ENCODE measurements around the gene FLYWCH1.

The FLYWCH1 gene

DNA sequence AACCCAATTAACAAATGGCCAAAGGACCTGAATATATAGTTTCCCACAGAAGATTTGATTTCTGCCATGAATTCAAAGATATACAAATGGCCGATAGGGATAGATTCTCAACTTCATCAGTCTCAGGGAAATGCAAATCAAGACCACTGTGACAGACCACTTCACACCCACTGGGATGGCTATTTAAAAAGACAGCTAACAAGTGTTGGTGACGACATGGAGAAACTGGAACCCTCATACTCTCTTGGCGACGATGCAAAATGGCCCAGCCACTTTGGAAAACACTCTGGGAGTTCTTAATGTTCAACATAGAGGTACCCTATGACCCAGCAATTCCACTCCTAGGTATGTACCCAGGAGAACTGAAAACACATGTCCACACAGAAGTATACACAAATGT lies 34.9 kb downstream of the FLYWCH1 start:
- ChIA-PET POLR2A (no interaction called here), CTCF (no interaction called here)
- TF ChIP-seq FOXA1 (IDR thresholded peaks at IDR 0.05) = no peak
- no peak for TF ChIP-seq L3MBTL2 (conservative IDR thresholded peaks at IDR 0.05)
- TF ChIP-seq FOXK2 (IDR thresholded peaks at IDR 0.05) = no peak
- TF ChIP-seq, protein P1, sequence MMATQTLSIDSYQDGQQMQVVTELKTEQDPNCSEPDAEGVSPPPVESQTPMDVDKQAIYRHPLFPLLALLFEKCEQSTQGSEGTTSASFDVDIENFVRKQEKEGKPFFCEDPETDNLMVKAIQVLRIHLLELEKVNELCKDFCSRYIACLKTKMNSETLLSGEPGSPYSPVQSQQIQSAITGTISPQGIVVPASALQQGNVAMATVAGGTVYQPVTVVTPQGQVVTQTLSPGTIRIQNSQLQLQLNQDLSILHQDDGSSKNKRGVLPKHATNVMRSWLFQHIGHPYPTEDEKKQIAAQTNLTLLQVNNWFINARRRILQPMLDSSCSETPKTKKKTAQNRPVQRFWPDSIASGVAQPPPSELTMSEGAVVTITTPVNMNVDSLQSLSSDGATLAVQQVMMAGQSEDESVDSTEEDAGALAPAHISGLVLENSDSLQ (IDR thresholded peaks at IDR 0.05) = no peak
- no peak for TF ChIP-seq BHLHE40 (IDR thresholded peaks at IDR 0.05; ENCODE audit: borderline replicate concordance)
- TF ChIP-seq SP1 (IDR thresholded peaks at IDR 0.05) = no peak
- TF ChIP-seq HDGF (IDR thresholded peaks at IDR 0.05; ENCODE audit: borderline replicate concordance) = no peak
- no peak for TF ChIP-seq ELF4 (IDR thresholded peaks at IDR 0.05)
- TF ChIP-seq LEF1 (IDR thresholded peaks at IDR 0.05; ENCODE audit: borderline replicate concordance) = no peak
- no peak for TF ChIP-seq ZNF384 (IDR thresholded peaks at IDR 0.05)
- no peak for TF ChIP-seq NFRKB (IDR thresholded peaks at IDR 0.05)
- TF ChIP-seq TARDBP (IDR thresholded peaks at IDR 0.05) = no peak
- TF ChIP-seq ARNT (IDR thresholded peaks at IDR 0.05) = no peak
- no peak for DNase-seq (ENCODE audit: extremely low spot score)

DNA sequence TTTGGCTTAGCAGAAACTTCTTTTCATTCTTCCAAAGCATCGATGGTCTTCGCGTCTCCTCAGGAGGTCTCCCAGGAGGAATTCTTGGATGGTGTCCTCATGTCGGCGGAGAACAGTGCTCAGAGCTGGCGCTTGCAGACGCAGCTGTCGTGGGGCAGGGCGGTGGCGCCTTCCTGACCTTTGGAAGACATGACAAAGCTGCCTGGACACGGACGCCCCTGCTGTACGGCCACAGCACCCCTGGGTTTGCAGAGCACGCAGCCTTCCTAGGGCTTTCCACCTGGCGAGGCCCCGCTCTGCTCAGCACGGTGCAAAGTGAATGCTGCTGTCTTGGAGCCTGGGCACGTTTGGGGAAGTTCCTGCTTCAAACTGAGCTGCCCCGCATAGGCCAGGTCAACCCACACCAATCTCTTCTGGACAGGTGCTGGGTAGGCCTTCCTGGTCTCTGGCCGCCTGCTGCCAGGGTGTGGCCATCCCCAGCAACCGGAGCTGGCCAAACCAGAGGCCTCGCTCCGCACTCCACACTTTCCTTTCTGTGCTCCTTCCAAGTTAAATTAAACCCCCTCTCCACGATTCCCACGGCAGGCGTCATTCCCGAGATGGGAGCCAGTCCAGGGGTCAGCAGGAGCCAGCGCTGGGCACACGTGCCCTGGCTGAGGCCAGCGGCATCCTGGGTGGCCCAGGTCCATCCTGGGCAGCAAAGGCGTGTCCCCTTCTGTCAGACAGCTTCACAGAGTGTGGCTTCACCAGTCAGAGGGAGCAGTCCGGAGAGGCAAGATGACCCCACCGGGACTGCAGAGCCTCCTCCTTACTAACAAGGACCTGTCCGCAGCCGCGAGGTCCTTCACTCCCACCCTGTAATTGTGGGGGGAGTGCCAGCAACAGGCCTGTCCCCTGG lies 37.3 kb downstream of the FLYWCH1 start:
- CTCF ChIA-PET = no interaction called here
- TF ChIP-seq FOXK2 (IDR thresholded peaks at IDR 0.05) (no peak), FOXA1 (IDR thresholded peaks at IDR 0.05) (no peak), ARNT (IDR thresholded peaks at IDR 0.05) (no peak)
- no peak for DNase-seq (ENCODE audit: extremely low spot score)
- POLR2A ChIA-PET = no interaction called here

DNA sequence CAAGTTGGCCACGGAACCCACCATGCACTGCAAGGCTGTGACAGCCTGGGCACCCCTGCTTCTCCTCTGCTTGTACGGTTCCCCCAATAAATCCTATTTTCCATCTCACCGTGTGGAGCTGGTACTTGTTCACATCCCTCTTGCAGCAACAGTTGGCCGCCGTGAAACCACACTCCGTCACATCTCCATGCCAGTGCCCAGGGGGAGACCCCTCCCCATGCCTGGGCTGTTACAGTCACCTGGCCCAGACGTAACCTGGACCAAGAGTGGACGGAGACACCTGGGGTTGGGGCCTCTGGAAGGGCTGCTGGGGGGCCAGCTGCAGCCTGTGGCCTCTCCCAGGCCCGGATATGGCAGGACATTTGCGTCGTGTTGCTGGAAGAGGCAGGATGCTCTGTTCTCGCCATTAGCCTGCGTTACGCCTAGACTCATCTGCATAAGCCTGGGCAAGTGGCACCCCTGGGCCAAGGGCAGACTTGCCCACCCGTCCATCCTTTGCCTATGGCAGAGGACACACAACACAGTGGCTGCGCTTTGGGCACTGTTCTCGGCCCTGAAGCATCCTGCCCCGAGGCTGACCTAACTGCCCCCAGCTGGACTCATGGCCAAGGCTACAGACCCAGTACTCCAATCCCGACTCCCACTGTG lies 38.1 kb downstream of the FLYWCH1 start:
- POLR2A ChIA-PET = no interaction called here
- DNase-seq (ENCODE audit: extremely low spot score) = no peak
- CTCF ChIA-PET = interaction anchor here (1.6 kb wide), 1 partner anchor 12 kb away, joined by 5 read pairs; no protein-coding TSS in a partner anchor
- TF ChIP-seq SUZ12 (IDR thresholded peaks at IDR 0.05) (no peak), ELF4 (IDR thresholded peaks at IDR 0.05) (no peak), SP1 (IDR thresholded peaks at IDR 0.05) (no peak), CTBP1 (IDR thresholded peaks at IDR 0.05; ENCODE audit: borderline replicate concordance) (no peak), ARNT (IDR thresholded peaks at IDR 0.05) (no peak), L3MBTL2 (conservative IDR thresholded peaks at IDR 0.05) (no peak), LEF1 (IDR thresholded peaks at IDR 0.05; ENCODE audit: borderline replicate concordance) (no peak), FOXK2 (IDR thresholded peaks at IDR 0.05) (no peak), HDGF (IDR thresholded peaks at IDR 0.05; ENCODE audit: borderline replicate concordance) (no peak), TARDBP (IDR thresholded peaks at IDR 0.05) (no peak), BHLHE40 (IDR thresholded peaks at IDR 0.05; ENCODE audit: borderline replicate concordance) (no peak), NFRKB (IDR thresholded peaks at IDR 0.05) (no peak), FOXA1 (IDR thresholded peaks at IDR 0.05) (no peak), FOXM1 (IDR thresholded peaks at IDR 0.05; ENCODE audit: borderline replicate concordance) (no peak), ZNF384 (IDR thresholded peaks at IDR 0.05) (no peak)
- TF ChIP-seq, protein P1 (IDR thresholded peaks at IDR 0.05) = no peak

DNA sequence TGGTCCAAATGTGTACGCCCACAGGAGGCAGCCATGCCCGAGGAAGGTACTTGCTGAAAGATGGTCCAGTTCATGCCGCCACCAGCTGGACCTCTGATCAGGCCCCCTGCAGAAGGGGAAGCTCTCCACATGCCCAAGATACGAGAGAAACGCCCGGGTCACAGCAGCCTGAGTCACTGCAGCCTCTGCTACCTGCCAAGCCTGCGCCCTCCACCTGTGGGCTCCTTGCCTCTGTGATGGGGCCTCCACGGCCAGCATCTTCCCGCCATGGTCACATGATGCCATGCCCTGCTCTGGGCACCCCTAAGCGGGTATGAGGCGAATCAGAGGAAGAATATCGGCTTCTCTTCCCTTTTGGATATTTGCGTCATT lies 38.6 kb downstream of the FLYWCH1 start:
- ChIA-PET CTCF (interaction anchor here (1.6 kb wide), 1 partner anchor 11 kb away, joined by 5 read pairs; no protein-coding TSS in a partner anchor), POLR2A (no interaction called here)
- DNase-seq (ENCODE audit: extremely low spot score) = no peak
- no peak for TF ChIP-seq BHLHE40 (IDR thresholded peaks at IDR 0.05; ENCODE audit: borderline replicate concordance)
- no peak for TF ChIP-seq ARNT (IDR thresholded peaks at IDR 0.05)
- no peak for TF ChIP-seq LEF1 (IDR thresholded peaks at IDR 0.05; ENCODE audit: borderline replicate concordance)
- TF ChIP-seq FOXM1 (IDR thresholded peaks at IDR 0.05; ENCODE audit: borderline replicate concordance) = no peak
- no peak for TF ChIP-seq ZNF384 (IDR thresholded peaks at IDR 0.05)
- TF ChIP-seq HDGF (IDR thresholded peaks at IDR 0.05; ENCODE audit: borderline replicate concordance) = no peak
- TF ChIP-seq SP1 (IDR thresholded peaks at IDR 0.05) = no peak
- no peak for TF ChIP-seq FOXA1 (IDR thresholded peaks at IDR 0.05)
- TF ChIP-seq L3MBTL2 (conservative IDR thresholded peaks at IDR 0.05) = no peak

DNA sequence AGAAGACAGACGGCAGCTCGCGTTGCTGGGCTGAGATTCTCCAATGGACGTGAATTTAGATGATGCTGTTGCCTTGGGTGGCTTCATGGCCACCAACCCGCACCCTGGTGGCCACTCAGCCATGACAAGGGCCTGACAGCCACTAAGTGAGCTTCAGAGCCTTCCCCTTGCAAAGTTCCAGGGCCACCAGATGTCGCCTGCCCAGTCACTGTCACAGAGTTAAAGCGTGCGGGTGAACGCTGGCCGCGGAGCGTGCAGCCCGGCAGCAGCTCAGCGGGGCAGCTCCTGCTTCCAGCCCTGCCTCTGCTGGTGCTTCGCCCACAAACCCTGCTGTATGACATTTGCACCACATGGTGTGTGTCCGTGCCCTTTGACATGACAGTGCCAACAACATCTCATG lies 39.0 kb downstream of the FLYWCH1 start:
- TF ChIP-seq ZNF384 (IDR thresholded peaks at IDR 0.05) (no peak), SP1 (IDR thresholded peaks at IDR 0.05) (no peak), LEF1 (IDR thresholded peaks at IDR 0.05; ENCODE audit: borderline replicate concordance) (no peak), FOXM1 (IDR thresholded peaks at IDR 0.05; ENCODE audit: borderline replicate concordance) (no peak), ARNT (IDR thresholded peaks at IDR 0.05) (no peak), BHLHE40 (IDR thresholded peaks at IDR 0.05; ENCODE audit: borderline replicate concordance) (no peak), FOXK2 (IDR thresholded peaks at IDR 0.05) (no peak), FOXA1 (IDR thresholded peaks at IDR 0.05) (no peak), SUZ12 (IDR thresholded peaks at IDR 0.05) (no peak)
- ChIA-PET POLR2A (no interaction called here), CTCF (interaction anchor here (1.6 kb wide), 1 partner anchor 11 kb away, joined by 5 read pairs; no protein-coding TSS in a partner anchor)
- no peak for DNase-seq (ENCODE audit: extremely low spot score)

DNA sequence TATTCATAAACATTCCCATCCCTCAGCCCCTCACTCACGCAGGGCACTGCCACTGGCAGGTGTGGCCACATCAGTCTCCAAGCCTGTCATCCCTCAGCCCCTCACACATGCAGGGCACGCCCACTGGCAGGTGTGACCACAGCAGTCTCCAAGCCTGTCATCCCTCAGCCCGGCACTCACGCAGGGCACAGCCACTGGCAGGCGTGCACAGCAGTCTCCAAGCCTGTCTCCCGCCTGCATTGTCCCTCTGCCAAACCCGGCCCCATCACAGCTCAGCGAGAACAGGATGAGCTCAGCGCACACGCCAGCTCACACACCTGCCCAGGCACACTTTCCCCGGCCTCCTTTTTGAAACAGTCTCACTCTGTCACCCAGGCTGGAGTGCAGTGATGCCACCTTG lies 40.9 kb downstream of the FLYWCH1 start:
- DNase-seq (ENCODE audit: extremely low spot score) = no peak
- ChIA-PET POLR2A (interaction anchor here (1.7 kb wide), 1 partner anchor 12 kb away, joined by 4 read pairs; the partner anchor contains the start of gene KREMEN2), CTCF (interaction anchor here (0.6 to 0.7 kb wide), 3 partner anchors 9 to 66 kb away, joined by 3 to 4 read pairs (median 3); partner anchors contain the start of gene CLDN6)
- TF ChIP-seq ARNT (IDR thresholded peaks at IDR 0.05) = no peak
- TF ChIP-seq TARDBP (IDR thresholded peaks at IDR 0.05) = no peak
- no peak for TF ChIP-seq SUZ12 (IDR thresholded peaks at IDR 0.05)
- TF ChIP-seq FOXA1 (IDR thresholded peaks at IDR 0.05) = no peak
- TF ChIP-seq, protein P1 (IDR thresholded peaks at IDR 0.05) = no peak
- no peak for TF ChIP-seq ELF4 (IDR thresholded peaks at IDR 0.05)
- TF ChIP-seq CTBP1 (IDR thresholded peaks at IDR 0.05; ENCODE audit: borderline replicate concordance) = no peak
- no peak for TF ChIP-seq FOXM1 (IDR thresholded peaks at IDR 0.05; ENCODE audit: borderline replicate concordance)
- no peak for TF ChIP-seq FOXK2 (IDR thresholded peaks at IDR 0.05)
- no peak for TF ChIP-seq BHLHE40 (IDR thresholded peaks at IDR 0.05; ENCODE audit: borderline replicate concordance)
- no peak for TF ChIP-seq LEF1 (IDR thresholded peaks at IDR 0.05; ENCODE audit: borderline replicate concordance)
- TF ChIP-seq NFRKB (IDR thresholded peaks at IDR 0.05) = no peak
- TF ChIP-seq ZNF384 (IDR thresholded peaks at IDR 0.05) = no peak
- TF ChIP-seq L3MBTL2 (conservative IDR thresholded peaks at IDR 0.05) = no peak
- TF ChIP-seq SP1 (IDR thresholded peaks at IDR 0.05) = no peak
- no peak for TF ChIP-seq HDGF (IDR thresholded peaks at IDR 0.05; ENCODE audit: borderline replicate concordance)
